WTC11 (cell line): ENCODE data around the gene LGALS3. TPM values are rescaled to one million over a fixed set of nuclear protein-coding genes. Genes with fewer than 3 reads are reported as not detected.

Source experiments
- ATAC-seq: fragments of 200-7000 bp; cut with Tn5 transposase; 2 replicates; pipeline ENCODE4 v1.10.0; 2021; ENCODE audit warnings: mild to moderate bottlenecking, moderate library complexity
- CTCF ChIA-PET: fragments of 300-600 bp; sonication (Branson Sonifier 250); formaldehyde crosslinking; loops from one replicate; lab custom pipeline; 2021; ENCODE audit warnings: antibody characterized with exemption; lab: Charles Lee
- POLR2A ChIA-PET: fragments of 350-600 bp; sonication (Branson Sonifier 250); formaldehyde crosslinking; loops from one replicate; lab custom pipeline; 2021; ENCODE audit warnings: antibody characterized with exemption; lab: Charles Lee
- DNase-seq: peaks from one replicate; pipeline ENCODE4 v3.0.0; 2021; ENCODE audit warnings: low spot score
- H3K27ac Mint-ChIP-seq: 2 replicates; pipeline ENCODE4 v1.8.0; 2021; ENCODE audit warnings: mixed read lengths
- H3K27me3 Mint-ChIP-seq: 2 replicates; pipeline ENCODE4 v1.8.0; 2021; ENCODE audit warnings: low read depth, mild to moderate bottlenecking, moderate library complexity, mixed read lengths
- H3K36me3 Mint-ChIP-seq: 2 replicates; pipeline ENCODE4 v1.8.0; 2021; ENCODE audit warnings: mixed read lengths
- H3K4me1 Mint-ChIP-seq: 2 replicates; pipeline ENCODE4 v1.8.0; 2022; ENCODE audit warnings: mixed read lengths
- H3K4me3 Mint-ChIP-seq: 2 replicates; pipeline ENCODE4 v1.8.0; 2021; ENCODE audit warnings: mild to moderate bottlenecking, moderate library complexity, mixed read lengths
- H3K9me3 Mint-ChIP-seq: 2 replicates; pipeline ENCODE4 v1.8.0; 2021; ENCODE audit warnings: mixed read lengths
- CREB1 ChIP-seq: sonication (generic); formaldehyde crosslinking; IDR thresholded peaks from 2 replicates; pipeline ENCODE4 v1.8.0; 2023; ENCODE audit warnings: mild to moderate bottlenecking, missing genetic modification reagents
- ELF4 ChIP-seq: sonication (generic); formaldehyde crosslinking; IDR thresholded peaks from 2 replicates; pipeline ENCODE4 v1.8.1; 2022; ENCODE audit warnings: low read depth, mild to moderate bottlenecking, moderate library complexity, missing genetic modification reagents
- NFE2L1 ChIP-seq: sonication (generic); formaldehyde crosslinking; IDR thresholded peaks from 2 replicates; pipeline ENCODE4 v1.8.1; 2023; ENCODE audit warnings: missing genetic modification reagents
- PRRX2 ChIP-seq: fragments of 250-450 bp; sonication (Bioruptor Pico); IDR thresholded peaks from 2 replicates; pipeline ENCODE4 v1.8.0; 2021; ENCODE audit warnings: mild to moderate bottlenecking
- RELA ChIP-seq: sonication (generic); formaldehyde crosslinking; IDR thresholded peaks from 2 replicates; pipeline ENCODE4 v1.8.1; 2022; ENCODE audit warnings: missing genetic modification reagents, mild to moderate bottlenecking, borderline replicate concordance
- TCF7 ChIP-seq: sonication (generic); formaldehyde crosslinking; IDR thresholded peaks from 2 replicates; pipeline ENCODE4 v1.8.0; 2022; ENCODE audit warnings: mild to moderate bottlenecking, low read depth, missing genetic modification reagents, moderate library complexity
- TP53 ChIP-seq: sonication (generic); formaldehyde crosslinking; IDR thresholded peaks from 2 replicates; pipeline ENCODE4 v1.8.1; 2023; ENCODE audit warnings: mild to moderate bottlenecking, missing genetic modification reagents
- ZNF138 ChIP-seq: sonication (generic); formaldehyde crosslinking; conservative IDR thresholded peaks from 2 replicates; pipeline ENCODE4 v1.8.1; 2022; ENCODE audit warnings: mild to moderate bottlenecking, moderate library complexity, missing genetic modification reagents
- ZNF423 ChIP-seq: fragments of 250-450 bp; sonication (Bioruptor Pico); IDR thresholded peaks from 2 replicates; pipeline ENCODE4 v2.1.2; 2022; ENCODE audit warnings: mild to moderate bottlenecking, moderate library complexity
- total RNA-seq: library from RNA; stranded (reverse); gene quantifications from 3 replicates; pipeline ENCODE4 v1.2.3, GENCODE V29; 2021
- TF ChIP-seq, protein P1 (sequence below): fragments of 250-450 bp; sonication (Bioruptor Pico); IDR thresholded peaks from 2 replicates; pipeline ENCODE4 v1.8.0; 2021; ENCODE audit warnings: mild to moderate bottlenecking
- TF ChIP-seq, protein P2 (sequence below): fragments of 250-450 bp; sonication (Bioruptor Pico); conservative IDR thresholded peaks from 2 replicates; pipeline ENCODE4 v1.9.0; 2021; ENCODE audit warnings: mild to moderate bottlenecking
- TF ChIP-seq, protein P3 (sequence below): fragments of 250-450 bp; sonication (Bioruptor Pico); IDR thresholded peaks from 2 replicates; pipeline ENCODE4 v1.9.0; 2021; ENCODE audit warnings: mild to moderate bottlenecking
- TF ChIP-seq, protein P4 (sequence below): sonication (generic); formaldehyde crosslinking; IDR thresholded peaks from 2 replicates; pipeline ENCODE4 v1.8.0; 2022; ENCODE audit warnings: mild to moderate bottlenecking, missing genetic modification reagents
- TF ChIP-seq, protein P5 (sequence below): sonication (generic); formaldehyde crosslinking; IDR thresholded peaks from 2 replicates; pipeline ENCODE4 v1.8.0; 2022; ENCODE audit warnings: mild to moderate bottlenecking, missing genetic modification reagents
- TF ChIP-seq, protein P6 (sequence below): sonication (generic); formaldehyde crosslinking; IDR thresholded peaks from 2 replicates; pipeline ENCODE4 v1.8.0; 2023; ENCODE audit warnings: missing genetic modification reagents
- TF ChIP-seq, protein P7 (sequence below): sonication (generic); formaldehyde crosslinking; IDR thresholded peaks from 2 replicates; pipeline ENCODE4 v1.8.1; 2023; ENCODE audit warnings: mild to moderate bottlenecking, missing genetic modification reagents, moderate library complexity

Gene LGALS3
- total RNA-seq, 1 experiment from 2014 or later, result 5.8 TPM

DNA sequence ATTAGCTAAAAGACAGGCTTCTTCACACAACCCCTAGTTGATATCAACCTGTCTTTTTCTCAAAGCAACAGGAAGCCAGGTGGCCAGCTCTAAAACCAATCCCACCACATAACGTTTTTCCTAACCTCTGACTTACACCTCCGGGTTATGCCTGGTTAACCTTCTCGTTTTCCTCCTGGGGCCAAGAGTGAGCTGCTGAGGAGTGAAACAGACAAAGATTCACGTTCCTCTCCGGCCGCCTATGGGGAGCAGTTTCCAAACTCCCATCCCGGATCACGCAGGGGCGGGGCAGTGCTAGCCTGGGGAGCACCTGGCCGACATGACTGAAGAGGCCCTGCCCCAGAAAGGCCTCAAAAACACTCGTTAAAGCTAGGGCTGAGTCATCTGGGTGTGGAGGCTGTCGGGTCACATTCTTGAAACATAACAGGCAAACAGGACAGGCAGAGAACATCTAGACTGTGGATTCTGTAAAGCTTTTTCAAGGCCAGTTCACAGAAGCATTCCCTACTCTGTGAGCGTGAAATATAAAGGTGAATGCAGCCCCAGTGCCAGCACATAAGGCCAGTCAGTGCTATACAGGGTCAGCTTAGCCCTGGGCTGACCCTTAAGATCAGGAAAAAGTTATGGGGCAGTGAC, 25.9 kb upstream of the LGALS3 start:
- ChIA-PET POLR2A (interaction anchor here (0.8 to 1.4 kb wide), 4 partner anchors 16 to 76 kb away, joined by 3 to 4 read pairs (median 3); partner anchors contain the start of genes LGALS3, SOCS4 and WDHD1), CTCF (interaction anchor here (0.7 to 1.8 kb wide), 11 partner anchors 8 to 314 kb away, joined by 3 to 12 read pairs (median 4); partner anchors contain the start of genes LGALS3 and MAPK1IP1L)
- H3K9me3 Mint-ChIP-seq, result no peaks in the 10 kb centered on the region
- H3K27me3 Mint-ChIP-seq, result no peaks in the 10 kb centered on the region; the same call in 1 of the 2 replicates
- peak overlapping the region; percentile 93 for H3K27ac Mint-ChIP-seq
- no peaks in the 10 kb centered on the region for H3K36me3 Mint-ChIP-seq
- H3K4me1 Mint-ChIP-seq, result peaks cover 36% of the 10 kb centered on the region
- DNase-seq (peak; percentile 77), ATAC-seq (peak; percentile 92)
- peak overlapping the region; percentile 32 for H3K4me3 Mint-ChIP-seq
- TF ChIP-seq ZNF423 (CRISPR knock-in tag), result no peak
- TF ChIP-seq, protein P1, sequence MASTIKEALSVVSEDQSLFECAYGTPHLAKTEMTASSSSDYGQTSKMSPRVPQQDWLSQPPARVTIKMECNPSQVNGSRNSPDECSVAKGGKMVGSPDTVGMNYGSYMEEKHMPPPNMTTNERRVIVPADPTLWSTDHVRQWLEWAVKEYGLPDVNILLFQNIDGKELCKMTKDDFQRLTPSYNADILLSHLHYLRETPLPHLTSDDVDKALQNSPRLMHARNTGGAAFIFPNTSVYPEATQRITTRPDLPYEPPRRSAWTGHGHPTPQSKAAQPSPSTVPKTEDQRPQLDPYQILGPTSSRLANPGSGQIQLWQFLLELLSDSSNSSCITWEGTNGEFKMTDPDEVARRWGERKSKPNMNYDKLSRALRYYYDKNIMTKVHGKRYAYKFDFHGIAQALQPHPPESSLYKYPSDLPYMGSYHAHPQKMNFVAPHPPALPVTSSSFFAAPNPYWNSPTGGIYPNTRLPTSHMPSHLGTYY (CRISPR knock-in tag), result no peak
- TF ChIP-seq NFE2L1 (CRISPR knock-in tag), result 0 out of 2 replicates have a peak, but pooled peaks have one; percentile 43
- TF ChIP-seq, protein P2, sequence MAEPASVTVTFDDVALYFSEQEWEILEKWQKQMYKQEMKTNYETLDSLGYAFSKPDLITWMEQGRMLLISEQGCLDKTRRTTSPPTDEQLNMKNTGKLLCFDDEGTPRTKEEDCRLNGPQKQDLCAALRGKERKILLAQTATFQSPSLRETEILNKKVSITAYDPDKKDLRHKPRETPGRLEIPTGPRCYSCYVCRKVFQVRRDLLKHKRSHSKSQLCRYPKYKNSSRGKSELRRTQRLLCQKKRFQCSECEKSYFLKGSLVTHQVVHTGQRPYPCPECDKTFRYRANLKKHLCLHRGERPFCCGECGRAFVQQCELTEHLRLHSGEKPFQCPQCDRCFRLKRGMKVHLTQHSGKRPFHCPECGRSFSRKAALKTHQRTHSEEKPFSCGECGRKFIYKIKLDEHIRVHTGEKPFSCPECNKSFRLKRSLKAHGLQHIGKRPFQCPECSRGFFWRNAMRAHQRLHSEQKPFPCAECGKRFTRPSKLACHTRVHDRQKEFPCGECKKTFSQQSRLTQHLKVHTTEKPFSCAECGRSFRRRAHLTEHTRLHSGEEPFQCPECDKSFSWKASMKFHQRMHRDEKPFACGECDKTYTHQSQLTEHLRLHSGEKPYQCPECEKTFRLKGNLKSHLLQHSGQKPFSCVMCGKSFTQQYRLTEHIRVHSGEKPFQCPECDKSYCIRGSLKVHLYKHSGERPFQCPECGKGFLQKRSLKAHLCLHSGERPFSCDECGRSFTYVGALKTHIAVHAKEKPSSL, result no peak
- TF ChIP-seq, protein P3, sequence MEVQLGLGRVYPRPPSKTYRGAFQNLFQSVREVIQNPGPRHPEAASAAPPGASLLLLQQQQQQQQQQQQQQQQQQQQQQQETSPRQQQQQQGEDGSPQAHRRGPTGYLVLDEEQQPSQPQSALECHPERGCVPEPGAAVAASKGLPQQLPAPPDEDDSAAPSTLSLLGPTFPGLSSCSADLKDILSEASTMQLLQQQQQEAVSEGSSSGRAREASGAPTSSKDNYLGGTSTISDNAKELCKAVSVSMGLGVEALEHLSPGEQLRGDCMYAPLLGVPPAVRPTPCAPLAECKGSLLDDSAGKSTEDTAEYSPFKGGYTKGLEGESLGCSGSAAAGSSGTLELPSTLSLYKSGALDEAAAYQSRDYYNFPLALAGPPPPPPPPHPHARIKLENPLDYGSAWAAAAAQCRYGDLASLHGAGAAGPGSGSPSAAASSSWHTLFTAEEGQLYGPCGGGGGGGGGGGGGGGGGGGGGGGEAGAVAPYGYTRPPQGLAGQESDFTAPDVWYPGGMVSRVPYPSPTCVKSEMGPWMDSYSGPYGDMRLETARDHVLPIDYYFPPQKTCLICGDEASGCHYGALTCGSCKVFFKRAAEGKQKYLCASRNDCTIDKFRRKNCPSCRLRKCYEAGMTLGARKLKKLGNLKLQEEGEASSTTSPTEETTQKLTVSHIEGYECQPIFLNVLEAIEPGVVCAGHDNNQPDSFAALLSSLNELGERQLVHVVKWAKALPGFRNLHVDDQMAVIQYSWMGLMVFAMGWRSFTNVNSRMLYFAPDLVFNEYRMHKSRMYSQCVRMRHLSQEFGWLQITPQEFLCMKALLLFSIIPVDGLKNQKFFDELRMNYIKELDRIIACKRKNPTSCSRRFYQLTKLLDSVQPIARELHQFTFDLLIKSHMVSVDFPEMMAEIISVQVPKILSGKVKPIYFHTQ (CRISPR knock-in tag), result no peak
- TF ChIP-seq, protein P4, sequence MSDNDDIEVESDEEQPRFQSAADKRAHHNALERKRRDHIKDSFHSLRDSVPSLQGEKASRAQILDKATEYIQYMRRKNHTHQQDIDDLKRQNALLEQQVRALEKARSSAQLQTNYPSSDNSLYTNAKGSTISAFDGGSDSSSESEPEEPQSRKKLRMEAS (CRISPR knock-in tag), result peak; percentile 30; the same call in 1 of the 2 replicates

DNA sequence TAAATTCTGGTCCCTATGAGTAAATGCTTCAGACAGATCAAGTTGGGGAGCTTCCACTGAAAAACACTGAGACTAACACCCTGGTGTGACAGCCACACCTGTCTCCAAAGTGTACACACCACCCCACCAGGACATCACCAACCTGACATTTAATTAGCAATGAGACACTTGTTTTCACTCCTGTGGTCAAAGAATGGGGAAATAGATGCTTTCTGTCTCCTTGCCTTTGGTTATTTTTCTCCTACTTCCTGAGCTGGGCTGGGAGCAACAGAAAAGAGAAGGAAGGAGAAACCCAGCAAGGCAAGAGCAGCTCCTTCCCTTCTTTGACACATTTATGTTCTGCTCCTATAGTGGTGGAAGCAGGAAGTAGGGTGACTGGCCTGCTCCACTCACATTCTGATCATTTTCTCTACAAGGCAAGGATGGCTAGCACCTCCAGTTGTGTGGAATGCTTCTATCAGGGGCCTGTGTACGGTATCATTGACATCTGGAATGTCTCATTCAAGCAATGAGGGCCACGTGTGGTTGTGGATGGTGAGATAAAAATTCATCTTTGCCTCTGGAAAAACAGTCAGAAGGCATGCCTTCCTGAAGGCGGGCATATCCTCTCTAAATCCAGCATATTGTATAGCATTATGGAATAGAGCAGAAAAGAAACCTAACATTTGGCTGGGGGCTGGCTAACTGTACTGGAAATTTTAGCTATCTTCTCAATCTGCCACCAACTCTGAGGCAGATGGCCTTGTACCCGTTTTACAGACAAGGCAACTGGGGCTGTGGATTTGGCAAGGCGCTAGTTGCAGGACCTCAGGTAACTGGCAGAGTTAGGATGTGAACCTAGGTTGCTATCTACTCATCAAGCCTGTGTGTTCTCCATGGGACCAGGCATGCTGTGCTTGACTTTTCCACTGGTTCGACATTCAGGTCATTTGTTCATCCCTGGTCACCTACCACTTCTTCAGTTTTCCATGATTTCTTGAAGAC, 24.8 kb upstream of the LGALS3 start:
- no peaks in the 10 kb centered on the region for H3K27me3 Mint-ChIP-seq
- H3K27ac Mint-ChIP-seq, result peak overlapping the region; percentile 93; the same call in 1 of the 2 replicates
- POLR2A ChIA-PET, result interaction anchor here (0.8 to 1.4 kb wide), 2 partner anchors 25 to 30 kb away, joined by 3 read pairs; partner anchors contain the start of gene LGALS3
- DNase-seq, result no peak
- no peak overlapping the region for H3K4me3 Mint-ChIP-seq
- TF ChIP-seq TP53 (CRISPR knock-in tag), result no peak
- TF ChIP-seq, protein P2, result no peak
- TF ChIP-seq, protein P5, sequence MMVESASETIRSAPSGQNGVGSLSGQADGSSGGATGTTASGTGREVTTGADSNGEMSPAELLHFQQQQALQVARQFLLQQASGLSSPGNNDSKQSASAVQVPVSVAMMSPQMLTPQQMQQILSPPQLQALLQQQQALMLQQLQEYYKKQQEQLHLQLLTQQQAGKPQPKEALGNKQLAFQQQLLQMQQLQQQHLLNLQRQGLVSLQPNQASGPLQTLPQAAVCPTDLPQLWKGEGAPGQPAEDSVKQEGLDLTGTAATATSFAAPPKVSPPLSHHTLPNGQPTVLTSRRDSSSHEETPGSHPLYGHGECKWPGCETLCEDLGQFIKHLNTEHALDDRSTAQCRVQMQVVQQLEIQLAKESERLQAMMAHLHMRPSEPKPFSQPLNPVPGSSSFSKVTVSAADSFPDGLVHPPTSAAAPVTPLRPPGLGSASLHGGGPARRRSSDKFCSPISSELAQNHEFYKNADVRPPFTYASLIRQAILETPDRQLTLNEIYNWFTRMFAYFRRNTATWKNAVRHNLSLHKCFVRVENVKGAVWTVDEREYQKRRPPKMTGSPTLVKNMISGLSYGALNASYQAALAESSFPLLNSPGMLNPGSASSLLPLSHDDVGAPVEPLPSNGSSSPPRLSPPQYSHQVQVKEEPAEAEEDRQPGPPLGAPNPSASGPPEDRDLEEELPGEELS (CRISPR knock-in tag), result no peak
- no peak for TF ChIP-seq PRRX2 (CRISPR knock-in tag)
- no peak for TF ChIP-seq CREB1 (CRISPR knock-in tag)
- TF ChIP-seq ELF4, result no peak
- TF ChIP-seq ZNF138 (CRISPR knock-in tag), result no peak
- TF ChIP-seq, protein P6, sequence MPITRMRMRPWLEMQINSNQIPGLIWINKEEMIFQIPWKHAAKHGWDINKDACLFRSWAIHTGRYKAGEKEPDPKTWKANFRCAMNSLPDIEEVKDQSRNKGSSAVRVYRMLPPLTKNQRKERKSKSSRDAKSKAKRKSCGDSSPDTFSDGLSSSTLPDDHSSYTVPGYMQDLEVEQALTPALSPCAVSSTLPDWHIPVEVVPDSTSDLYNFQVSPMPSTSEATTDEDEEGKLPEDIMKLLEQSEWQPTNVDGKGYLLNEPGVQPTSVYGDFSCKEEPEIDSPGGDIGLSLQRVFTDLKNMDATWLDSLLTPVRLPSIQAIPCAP (CRISPR knock-in tag), result no peak
- TF ChIP-seq, protein P7, sequence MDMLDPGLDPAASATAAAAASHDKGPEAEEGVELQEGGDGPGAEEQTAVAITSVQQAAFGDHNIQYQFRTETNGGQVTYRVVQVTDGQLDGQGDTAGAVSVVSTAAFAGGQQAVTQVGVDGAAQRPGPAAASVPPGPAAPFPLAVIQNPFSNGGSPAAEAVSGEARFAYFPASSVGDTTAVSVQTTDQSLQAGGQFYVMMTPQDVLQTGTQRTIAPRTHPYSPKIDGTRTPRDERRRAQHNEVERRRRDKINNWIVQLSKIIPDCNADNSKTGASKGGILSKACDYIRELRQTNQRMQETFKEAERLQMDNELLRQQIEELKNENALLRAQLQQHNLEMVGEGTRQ, result no peak
- no peak for TF ChIP-seq TCF7 (CRISPR knock-in tag)
- TF ChIP-seq RELA (CRISPR knock-in tag), result no peak
- TF ChIP-seq, all 79 proteins: peak for 0
- H3K36me3 Mint-ChIP-seq, result no peaks in the 10 kb centered on the region
- H3K9me3 Mint-ChIP-seq, result no peaks in the 10 kb centered on the region
- CTCF ChIA-PET, result interaction anchor here (1.4 to 1.8 kb wide), 3 partner anchors 34 to 312 kb away, joined by 5 to 12 read pairs (median 11); partner anchors contain the start of gene MAPK1IP1L
- peaks cover 39% of the 10 kb centered on the region for H3K4me1 Mint-ChIP-seq
- no peak for ATAC-seq
